SIG-M5 treated with dmso at 0.1 percent for 504 hours (cell line): ENCODE measurements around the gene BCAR3.

Experiments
- DNase-seq: peaks from one replicate; lab custom pipeline; 2025; ENCODE audit not compliant: unreplicated experiment; lab: John Stamatoyannopoulos, UW

The BCAR3 gene

DNA sequence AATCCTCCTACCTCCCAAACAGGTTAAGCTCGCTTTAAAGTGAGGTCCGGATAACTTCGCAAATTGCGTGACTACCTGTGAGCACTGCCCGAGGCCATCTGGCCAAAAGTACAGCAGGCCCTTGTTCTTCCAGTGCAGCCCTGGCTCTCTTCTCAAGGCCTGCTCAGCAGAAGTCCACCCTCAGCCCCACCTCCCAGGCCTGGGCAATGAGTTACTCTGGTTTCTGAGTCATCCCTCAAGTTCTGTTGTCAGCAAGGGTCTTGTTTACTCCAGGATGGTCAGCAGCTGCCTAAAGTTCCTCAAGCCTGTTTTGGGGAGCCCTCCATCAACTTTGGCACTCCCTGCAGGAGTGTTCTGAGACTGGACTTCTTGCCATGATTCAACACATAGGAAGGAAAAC lies 101.7 kb downstream of the BCAR3 start:
- peak; percentile 9 for DNase-seq

DNA sequence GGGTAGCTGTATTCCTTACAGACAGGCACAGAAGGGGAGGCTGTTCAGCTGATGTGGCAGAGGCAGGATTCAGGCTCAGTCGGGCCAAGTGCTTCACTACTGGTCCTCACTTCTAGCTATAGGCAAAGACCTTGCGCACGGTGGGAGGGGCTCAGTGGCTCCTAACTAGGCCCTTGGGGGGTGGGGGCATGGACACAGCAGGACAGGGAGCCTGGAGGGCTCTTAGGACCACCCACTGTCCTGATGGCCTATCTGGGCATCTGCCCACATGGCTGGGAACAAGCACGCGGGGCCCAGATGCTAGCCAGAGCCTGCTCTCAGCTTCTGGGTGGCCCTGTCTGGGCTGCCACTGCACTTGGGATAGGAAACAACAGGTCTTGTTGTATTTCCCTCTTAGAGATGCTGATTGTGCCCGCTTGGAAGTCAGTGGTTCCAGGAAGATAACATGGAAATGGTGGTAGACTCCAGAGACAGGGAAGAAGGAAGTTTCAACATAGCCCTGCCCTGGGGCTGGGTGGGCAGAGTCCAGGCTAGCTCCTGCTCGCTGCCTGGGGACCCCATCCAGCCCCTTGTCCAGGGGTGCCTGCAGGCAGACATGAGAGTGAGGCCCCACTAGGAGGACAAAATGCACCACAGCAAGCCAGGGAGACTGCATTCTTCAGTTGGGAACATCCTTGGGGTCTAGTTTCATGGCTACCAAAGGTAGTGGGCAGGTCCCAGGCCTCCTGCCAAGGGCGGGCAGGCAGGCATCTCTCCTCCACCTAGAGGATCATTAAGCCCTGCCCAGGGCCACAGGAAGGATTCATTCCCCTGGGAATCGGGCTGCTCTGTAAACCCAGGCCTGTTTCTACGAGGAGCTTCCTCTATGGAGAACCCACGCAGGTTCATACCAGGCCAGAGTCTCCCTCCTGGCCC lies 102.5 kb downstream of the BCAR3 start:
- no peak for DNase-seq

DNA sequence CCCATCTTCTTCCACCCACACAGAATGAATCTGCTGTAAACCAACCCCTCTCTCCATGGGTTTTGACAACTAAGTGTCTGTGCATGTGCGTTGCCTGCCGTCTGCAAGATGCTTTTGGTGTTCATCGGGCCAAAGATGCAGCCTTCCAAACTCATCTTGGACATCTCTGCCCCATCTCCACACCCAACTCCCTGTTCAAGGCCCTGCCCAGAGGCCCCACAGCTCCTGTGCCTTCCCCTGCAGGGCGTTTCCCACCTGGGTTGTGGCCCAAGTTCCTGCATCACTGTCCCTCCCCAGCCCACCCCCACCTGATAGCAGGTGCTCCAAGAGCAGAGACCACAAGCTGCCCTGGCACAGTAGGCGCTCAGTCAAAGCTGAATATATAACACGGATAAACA lies 103.2 kb downstream of the BCAR3 start:
- no peak for DNase-seq

DNA sequence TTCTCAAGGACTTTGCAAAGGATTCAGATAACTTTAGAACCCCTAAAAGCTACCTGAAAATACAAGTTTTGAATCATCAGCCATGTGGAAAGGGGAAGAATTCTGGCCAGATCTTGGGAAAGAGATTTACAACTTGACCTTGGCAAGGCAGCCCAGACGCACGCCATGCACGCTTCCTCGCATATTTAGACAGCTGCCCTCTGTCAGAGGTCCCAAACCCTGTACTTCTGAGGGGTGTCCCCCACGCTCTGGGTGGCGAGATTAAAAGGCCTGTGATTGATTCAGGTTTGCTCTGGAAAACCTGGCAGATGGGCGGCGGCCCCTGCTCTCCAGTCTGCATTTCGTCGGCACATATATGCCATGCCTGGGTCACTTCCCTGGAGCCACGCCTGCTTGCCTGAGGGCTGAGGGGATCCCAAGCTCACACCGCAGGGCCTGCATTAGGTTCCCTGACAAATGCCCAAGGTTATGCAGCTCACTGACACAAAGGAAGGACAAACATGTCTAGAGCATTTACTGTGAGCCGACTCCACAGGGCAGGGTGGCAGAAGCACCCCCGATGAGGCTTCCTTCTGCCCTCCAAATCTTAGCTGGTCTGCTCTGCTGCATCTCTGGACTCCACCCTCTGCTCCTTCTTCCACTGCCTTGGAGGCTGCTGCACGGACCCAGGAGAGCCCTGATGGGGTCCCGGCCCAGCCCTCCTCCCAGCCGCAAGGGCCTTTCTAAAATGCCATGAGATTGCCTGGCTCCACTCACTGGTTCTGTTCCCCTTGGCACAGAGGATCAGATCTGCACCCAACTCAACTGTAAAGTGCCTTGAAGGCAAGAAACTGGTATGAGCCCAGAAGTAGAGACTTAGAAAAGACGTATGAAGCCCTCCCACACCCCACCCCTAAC lies 103.9 kb downstream of the BCAR3 start:
- DNase-seq, result no peak

DNA sequence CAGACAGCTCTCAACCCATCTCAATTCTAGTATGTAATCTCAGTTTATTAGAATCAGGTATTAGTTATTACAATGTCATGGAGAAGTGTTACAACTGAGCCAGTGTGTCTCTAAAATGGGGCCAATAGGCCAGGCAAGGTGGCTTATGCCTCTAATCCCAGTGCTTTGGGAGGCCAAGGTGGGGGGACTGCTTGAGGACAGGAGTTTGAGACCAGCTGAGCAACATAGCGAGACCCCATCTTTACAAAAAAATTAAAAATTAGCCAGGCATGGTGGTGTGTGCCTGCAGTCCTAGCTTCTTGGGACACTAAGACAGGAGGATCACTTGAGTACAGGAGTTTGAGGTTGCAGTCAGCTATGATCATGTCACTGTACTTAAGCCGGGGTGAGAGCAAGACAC lies 104.9 kb downstream of the BCAR3 start:
- DNase-seq, result no peak

DNA sequence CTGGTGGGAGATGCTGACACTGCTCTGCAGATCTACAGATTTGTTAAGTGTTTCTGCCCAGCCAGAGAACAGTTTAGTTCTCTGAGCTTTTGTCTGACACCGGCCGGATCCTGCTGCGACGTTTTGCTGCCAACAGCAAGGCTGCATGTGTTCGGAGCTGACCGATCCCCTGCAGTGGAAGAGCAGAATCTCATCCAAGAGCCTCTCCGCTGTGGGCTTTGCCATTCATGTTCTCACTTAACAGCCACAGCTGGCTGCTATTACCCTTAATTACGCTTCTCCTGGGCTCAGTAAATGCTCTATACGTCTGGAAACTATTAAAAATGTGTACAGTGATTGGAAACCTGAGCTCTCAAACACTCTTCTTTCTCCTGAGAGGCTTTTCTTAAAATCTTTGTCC lies 105.3 kb downstream of the BCAR3 start:
- no peak for DNase-seq

DNA sequence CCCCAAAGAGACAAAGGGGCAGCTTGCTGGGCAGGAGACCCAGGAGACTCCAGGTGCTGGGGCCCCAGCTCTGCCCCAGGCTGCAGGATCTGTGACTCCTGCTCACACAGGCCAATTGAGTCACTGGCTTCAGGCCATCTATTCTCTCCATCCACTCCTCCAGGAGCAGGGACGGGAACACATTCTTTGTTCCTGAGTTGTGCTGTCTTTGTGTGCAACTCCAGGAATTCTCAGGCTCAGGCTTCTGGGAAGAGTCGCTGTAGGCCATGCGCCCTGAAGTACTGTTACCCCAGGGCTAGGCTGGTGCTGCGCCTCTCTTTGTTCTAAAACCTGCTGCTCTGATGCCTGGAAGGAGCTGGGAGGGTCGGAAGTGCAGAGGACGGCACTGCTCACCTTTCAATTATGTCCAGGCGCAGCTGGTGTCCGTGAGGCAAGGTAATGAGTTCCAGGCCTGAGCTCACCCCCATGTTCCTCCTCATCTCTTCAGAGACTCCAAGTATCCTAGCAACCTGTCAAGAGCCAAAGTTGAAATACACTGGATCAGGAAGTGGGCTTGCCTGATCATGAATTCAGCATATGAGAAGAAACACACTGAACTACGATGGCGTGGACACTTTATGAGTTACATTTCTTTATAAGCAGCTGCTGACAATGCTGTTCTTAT lies 105.9 kb downstream of the BCAR3 start:
- DNase-seq, result no peak

DNA sequence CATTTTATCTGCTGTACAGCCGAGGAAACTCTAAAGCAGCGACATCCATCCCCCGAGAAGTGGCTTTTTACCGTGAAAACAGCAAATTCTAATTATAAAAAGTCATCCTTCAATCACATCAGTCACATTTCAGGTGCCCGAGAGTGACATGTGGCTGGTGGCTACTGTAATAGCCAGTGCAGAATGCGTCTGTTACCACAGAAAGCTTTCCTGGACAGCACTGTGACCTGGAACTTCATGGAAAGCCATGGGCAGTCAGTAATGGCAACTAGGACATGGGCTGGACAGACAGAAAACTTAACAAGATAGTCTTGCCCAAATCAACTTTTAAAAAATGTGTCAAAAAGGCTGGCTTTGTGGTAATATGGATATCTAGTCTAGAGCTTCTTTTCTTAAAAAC lies 106.6 kb downstream of the BCAR3 start:
- no peak for DNase-seq

DNA sequence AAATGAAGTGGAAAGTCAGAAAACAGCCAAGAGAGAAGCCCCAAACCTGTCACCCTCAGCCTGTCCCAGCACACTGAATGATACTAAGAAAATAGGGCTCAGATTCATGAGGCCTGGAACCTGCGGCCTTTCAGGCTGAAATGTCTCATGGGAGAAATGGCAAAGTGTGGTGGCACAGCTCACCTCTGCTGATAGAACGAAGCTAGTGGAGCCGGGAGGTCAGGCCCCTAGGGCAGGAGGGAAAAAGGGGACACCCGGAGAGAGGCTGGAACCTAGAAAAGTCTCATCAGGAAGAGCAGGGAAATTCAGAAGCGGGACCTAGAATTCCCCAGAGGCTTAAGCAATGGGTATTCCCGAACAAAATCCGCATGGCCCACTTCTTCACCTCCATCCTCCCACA lies 107.1 kb downstream of the BCAR3 start:
- DNase-seq, result no peak

DNA sequence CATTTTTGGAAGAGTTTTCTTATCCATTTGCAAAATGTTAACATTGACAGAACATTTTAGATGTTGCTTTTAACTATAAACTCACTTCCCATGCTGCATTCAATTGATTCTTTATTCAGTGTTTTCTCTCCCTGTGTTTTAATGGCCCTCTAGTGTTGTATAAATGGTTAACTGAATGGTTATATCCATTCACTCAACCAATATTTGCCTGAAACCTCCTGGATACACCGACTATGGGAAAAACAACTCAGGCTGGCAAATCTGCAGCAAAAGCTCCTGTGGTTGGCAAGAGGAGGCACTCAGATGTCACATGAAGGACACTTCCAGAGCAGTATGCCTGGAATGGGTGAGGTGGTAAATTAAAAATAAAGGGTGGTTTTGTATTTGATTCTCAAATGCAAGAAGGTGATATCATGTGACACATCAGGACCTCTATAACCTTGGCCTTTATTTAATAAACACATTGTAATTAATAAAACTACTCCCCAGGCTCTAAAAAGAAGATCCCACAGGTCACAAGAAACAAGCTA lies 107.6 kb downstream of the BCAR3 start:
- no peak for DNase-seq

DNA sequence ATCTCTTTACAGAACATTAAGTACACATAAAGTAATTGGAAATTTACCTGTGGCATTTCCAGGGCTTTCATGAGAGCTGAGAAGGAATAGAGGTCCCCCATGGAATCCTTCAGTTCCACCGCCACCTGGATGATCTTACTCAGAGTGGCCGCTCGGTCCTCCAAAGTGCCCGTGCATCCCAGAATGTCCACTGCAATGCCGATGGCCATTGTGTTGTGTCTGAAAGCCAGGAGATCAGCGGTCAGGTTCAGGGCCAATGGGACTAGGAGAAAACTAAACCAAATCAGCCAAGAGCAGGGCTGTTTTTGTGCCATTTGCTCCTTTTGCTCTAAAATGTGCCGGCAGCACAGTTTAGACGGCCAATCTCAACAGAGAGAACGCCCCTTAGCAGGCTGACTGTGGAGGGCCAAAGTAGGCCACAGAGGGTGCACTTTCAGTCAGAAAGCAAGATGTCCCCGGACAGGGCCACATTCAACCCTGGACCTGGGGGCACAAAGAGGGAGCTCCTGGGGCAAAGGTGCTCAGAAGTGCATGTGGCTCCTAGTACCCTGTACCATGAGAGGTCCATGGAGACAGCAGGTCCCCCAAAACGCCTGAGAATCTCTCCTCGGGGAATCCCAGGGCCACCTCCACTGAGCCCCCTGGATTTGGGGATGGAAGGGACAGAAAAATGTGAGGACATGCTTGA lies 109.9 kb downstream of the BCAR3 start:
- DNase-seq, result no peak

DNA sequence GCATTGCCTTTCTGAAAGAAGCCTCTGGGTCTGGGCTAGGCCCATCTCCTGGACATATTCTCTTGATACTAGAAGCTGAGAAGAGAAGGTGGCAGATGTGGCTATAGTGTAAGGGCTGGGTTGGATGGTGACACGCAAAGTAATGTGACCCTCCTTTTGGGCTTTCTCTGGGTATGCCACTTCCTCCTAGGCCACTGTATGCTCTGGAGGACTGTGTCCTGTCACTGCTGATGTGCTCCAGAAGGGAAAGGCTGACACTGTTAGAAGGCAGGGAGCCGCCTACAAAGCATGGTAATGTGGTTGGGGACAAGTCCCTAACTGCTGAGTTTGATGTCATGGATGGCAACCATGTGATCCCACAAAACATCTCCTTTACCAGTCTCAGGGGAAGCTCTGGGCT lies 112.1 kb downstream of the BCAR3 start:
- no peak for DNase-seq

DNA sequence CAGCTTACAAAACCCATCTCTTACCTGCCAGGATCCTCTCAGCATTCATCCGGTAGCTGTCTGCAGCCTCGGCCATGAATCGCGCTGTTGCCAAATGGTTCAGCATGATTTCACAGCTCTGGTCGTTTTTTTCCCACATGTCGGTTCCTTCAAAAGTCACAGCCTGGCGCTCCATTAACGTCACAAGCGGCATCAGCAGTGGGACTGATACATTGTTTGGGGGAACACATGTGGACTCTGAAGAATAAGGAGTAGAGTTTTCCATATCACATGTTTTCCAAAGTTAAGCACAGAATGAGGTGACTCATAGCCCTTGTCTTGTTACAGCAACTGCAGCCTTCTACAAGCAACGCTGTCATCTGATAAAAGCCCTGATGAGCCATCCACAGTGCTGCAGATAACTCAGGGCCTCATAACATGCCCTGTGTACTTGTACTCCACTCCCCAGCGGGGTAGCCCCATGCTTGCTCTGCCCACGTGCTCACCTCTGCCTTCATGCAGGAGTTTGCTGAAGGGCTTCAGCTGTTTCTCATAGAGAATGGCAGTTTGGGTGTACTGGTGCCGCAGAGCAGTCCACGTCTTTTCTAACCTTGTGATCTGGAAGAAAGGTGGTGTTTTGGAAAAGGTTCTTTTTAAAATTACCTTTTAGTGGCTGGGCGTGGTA lies 114.2 kb downstream of the BCAR3 start:
- no peak for DNase-seq

DNA sequence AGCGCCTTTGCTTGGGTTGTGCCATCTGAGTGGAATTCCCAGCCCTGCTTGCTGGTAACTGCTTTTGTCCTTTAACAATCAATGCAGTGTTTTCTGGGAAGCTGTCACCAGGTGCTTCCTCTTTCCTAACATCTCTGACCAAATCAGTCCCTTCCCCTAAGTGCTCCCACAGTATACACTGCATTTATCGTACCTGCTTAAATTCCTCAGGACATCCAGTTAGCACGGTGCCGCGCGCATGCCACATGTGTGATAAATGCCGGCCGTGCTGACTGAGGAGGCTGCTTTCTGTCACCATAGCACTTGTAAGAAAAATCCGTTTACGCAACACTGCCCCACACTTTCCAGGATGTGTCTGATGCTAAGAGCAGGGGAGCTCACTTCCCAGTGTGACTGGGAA lies 115.4 kb downstream of the BCAR3 start:
- DNase-seq, result no peak

DNA sequence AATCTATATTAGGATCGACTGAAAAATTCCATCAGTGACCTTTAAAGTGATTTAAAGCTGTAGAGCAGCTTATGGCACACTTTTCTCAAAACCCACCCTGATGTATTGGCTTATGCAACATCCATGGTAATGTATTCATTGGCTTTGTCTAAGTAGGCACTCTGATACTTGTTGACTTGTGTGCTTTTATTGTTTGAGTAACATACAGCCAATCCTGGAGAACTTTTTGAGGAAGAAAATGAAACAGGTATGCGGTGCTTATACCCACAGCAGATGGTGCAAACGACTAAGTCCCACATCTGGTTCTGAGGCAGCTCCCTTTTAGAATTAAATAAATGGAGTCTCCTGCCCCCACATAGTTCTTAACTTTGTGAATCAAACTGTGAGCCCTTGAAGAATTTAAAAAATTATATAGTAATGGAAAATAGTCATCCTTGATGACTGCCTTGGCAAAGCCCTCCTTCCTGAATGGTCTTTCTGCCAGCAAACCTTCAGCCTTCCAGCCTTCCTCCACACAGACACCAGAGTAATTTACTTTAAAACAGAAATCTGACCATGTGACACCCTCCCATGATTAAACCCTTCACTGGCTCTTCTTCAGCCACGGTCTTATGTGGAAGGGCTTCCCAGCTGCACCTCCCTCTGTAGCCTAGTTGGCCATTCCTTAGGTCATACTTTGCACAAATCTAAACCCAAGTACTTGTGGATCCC lies 116.0 kb downstream of the BCAR3 start:
- DNase-seq, result no peak

DNA sequence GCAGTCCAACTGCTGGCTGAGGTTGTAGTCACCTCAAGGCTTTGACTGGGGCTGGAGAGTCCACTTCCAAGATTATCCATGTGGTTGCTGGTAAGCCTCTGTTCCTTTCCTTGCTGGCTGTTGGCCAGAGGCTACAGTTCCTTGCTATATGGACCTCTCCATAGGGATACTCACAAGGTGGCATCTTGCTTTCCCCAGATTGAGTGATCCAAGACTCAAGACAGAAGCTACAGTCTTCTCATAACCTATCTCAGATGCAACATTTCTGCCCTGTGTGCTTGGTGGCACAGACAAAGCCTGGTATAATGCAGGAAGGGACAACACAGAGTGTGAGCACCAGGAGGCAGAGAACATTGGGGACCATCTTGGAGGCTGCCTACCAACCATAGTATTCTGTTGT lies 121.9 kb downstream of the BCAR3 start:
- DNase-seq, result no peak

DNA sequence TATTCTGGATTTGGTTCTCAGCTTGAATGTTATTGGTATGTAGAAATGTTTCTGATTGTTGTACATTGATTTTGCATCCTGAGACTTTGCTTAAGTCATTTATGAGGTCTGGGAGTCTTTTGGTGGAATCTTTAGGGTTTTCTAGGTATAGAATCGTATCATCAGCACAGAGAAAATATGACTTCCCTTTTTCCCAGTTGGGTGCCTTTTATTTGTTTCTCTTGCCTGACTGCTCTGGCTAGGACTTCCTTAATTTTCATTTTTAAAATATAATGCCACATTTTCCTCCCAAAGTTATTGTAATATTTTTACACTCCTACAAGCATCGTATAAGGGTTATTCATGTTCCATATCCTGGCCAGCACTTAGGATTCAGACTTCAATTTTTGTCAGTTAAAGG lies 122.6 kb downstream of the BCAR3 start:
- peak; percentile 34 for DNase-seq

DNA sequence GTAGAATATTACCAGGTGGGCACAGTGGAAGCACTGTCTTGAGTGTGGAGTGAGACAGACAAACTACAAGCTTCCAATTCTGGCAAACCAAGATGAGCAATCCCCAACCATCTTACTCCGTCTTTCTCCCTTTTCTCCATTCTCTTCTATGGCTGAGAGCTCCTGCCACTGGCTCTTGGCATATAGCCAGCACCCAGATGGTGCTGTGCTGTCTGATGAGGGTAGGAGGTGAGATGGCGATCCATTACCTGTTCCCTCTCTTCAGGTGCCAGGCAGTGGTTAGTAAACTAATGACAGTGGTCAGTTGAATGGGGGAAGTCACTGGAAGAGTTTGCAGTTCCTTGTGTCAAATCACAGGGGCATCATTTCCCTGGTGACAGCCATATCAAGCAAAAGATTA lies 125.3 kb downstream of the BCAR3 start:
- no peak for DNase-seq
